Prostate gland (tissue), 2 donors: ENCODE results near the gene IRF4. TPM values are rescaled to one million over a fixed set of nuclear protein-coding genes. Genes with fewer than 3 reads are reported as not detected.

Source experiments
- DNase-seq: peaks from one replicate; pipeline ENCODE4 v3.0.0-alpha.2; 2019; ENCODE audit warnings: low spot score
- H3K27ac ChIP-seq, 2 donors: fragments of 200-600 bp; sonication (generic); 2 replicates each; pipeline ENCODE4 v1.5.1; 2017 to 2019
- H3K27me3 ChIP-seq: fragments of 200-600 bp; sonication (generic); replicated peaks from 2 replicates; pipeline ENCODE4 v1.5.1; 2019; ENCODE audit not compliant: insufficient read depth
- H3K36me3 ChIP-seq, 2 donors: fragments of 200-600 bp; sonication (generic); 1 replicate in 1 of 2; 2 replicates in 1 of 2; pipeline versions ENCODE4 v1.5.1 to v1.8.1; 2017 to 2019
- H3K4me1 ChIP-seq: fragments of 200-600 bp; sonication (generic); replicated peaks from 2 replicates; pipeline ENCODE4 v1.5.1; 2019
- H3K4me3 ChIP-seq, 2 donors: fragments of 200-600 bp; sonication (generic); 2 replicates each; pipeline ENCODE4 v1.5.1; 2017 to 2019
- H3K9me3 ChIP-seq: fragments of 200-600 bp; sonication (generic); 2 replicates; pipeline ENCODE4 v1.5.1; 2017
- POLR2A ChIP-seq: fragments of 450-650 bp; IDR thresholded peaks from one replicate; pipeline ENCODE4 v1.6.1; 2016; ENCODE audit warnings: antibody characterized with exemption, mild to moderate bottlenecking
- POLR2AphosphoS5 ChIP-seq: sonication (generic); formaldehyde crosslinking; IDR thresholded peaks from one replicate; pipeline ENCODE4 v1.6.1; 2017; ENCODE audit warnings: antibody characterized with exemption
- WGBS: methylation state at CpG from one replicate; pipeline ENCODE4 v1.1.5; 2018; 5-methylcytosine and 5-hydroxymethylcytosine counted together
- intact Hi-C: fragments of 100-400 bp; cut with DNase I; formaldehyde crosslinking; loops from one replicate; pipeline ENCODE4 v1.14.2; 2022
- total RNA-seq, 2 donors: library from RNA; depleted of rRNA; stranded (reverse); fragments of >200 nt; gene quantifications; one replicate each; pipeline ENCODE4 v1.1.0, GENCODE V29; 2016
- TF ChIP-seq, protein P1 (sequence below), 4 experiments: fragments of 200-600 bp in 2 of 4; fragments of 450-650 bp in 2 of 4; sonication (generic) in 2 of 4; IDR thresholded peaks; 1 replicate in 3 of 4; 2 replicates in 1 of 4; pipeline ENCODE4 v1.5.1; 2016 to 2019; ENCODE audit warnings: antibody characterized with exemption in 4 of 4, mild to moderate bottlenecking in 2 of 4, moderate library complexity in 2 of 4

Gene IRF4
- total RNA-seq, 2 donors from 2014 or later: 0.77 to 1.6 TPM

DNA sequence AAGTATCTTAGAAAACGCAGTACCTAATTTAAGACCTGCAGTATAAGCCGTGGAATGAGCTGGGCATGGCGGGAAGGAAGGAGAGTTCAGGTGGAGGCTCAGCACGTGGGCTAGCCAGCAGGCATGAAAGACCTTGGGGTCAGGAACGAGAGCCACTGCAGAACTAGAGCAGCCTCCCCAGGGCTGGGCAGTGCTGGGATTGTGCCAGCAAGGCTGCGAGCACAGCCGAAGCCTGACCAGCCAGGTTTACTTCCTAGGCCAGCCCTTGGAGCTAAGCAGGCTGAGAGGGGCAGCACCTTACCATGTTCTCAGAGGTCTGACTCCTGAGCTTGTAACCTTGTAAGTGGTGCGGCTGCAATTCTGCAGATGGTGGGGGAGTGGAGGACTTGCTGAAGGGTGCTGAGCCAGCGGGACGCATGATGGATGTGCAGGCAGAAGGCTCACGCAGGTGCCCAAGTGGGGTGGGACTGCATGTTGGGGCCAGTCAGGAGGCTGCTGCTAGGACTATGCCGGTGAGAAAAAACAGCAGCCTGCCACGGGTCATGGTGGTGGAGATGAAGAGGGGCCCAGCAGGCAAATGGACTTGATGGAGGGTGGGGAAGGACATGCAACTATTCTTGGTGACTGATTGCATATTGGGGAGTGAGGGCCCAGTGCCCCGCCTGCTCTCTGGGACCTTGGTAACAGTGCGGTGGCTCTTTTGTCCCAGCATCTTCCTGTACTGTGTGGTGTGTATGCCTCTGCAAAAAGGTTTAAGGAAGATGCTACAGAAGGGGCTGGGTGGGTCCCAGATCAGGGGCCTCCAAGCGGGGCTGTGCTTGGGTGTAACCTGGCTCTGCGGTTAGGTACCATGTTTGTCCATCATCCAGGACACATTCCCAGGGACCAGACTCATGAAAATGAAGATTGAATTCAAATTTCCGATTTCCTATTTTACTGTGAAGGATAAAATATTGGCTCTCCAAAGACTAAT is 37.6 kb upstream of the IRF4 start:
- 87% methylated on average over 18 of the region's 18 CpGs for WGBS
- no peaks in the 10 kb centered on the region for H3K9me3 ChIP-seq
- no peak overlapping the region for H3K27ac ChIP-seq
- peaks cover 5% of the 10 kb centered on the region for H3K4me1 ChIP-seq
- no peak for DNase-seq
- no peak overlapping the region for H3K4me3 ChIP-seq
- TF ChIP-seq POLR2AphosphoS5 (no peak), POLR2A (no peak)
- TF ChIP-seq, protein P1, sequence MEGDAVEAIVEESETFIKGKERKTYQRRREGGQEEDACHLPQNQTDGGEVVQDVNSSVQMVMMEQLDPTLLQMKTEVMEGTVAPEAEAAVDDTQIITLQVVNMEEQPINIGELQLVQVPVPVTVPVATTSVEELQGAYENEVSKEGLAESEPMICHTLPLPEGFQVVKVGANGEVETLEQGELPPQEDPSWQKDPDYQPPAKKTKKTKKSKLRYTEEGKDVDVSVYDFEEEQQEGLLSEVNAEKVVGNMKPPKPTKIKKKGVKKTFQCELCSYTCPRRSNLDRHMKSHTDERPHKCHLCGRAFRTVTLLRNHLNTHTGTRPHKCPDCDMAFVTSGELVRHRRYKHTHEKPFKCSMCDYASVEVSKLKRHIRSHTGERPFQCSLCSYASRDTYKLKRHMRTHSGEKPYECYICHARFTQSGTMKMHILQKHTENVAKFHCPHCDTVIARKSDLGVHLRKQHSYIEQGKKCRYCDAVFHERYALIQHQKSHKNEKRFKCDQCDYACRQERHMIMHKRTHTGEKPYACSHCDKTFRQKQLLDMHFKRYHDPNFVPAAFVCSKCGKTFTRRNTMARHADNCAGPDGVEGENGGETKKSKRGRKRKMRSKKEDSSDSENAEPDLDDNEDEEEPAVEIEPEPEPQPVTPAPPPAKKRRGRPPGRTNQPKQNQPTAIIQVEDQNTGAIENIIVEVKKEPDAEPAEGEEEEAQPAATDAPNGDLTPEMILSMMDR (IDR thresholded peaks at IDR 0.05): no peak
- intact Hi-C loops: no loop called here
- H3K27me3 ChIP-seq: no peaks in the 10 kb centered on the region
- H3K36me3 ChIP-seq: no peaks in the 10 kb centered on the region

DNA sequence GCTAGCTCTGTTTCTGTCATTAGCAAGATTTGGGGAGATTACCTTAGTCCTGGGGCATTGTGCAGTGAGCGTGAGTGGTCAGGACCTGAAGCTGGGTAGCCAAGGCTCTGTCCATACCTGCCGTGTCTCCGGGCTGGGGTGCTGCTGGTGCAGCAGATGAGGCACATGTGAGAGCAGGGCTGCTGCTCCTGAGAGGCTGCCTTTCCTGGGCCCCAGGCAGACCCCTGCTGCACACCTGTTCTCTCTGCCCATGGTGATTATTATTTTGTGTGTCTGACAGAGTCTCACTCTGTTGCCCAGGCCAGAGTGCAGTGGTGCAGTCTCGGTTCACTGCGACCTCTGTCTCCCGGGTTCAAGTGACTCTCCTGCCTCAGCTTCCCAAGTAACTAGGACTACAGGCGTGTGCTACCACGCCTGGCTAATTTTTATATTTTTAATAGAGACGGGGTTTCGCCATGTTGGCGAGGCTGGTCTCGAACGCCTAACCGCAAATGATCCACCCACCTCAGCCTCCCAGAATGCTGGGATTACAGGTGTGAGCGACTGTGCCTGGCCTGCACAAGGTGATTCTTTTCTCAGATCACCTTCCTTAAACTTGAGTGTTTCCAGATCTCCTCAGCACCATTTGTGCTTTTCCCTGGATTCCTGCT is 36.8 kb upstream of the IRF4 start:
- no peak for DNase-seq
- Histone ChIP-seq H3K36me3 (no peaks in the 10 kb centered on the region), H3K27ac (no peak overlapping the region), H3K9me3 (no peaks in the 10 kb centered on the region), H3K4me3 (no peak overlapping the region), H3K4me1 (peaks cover 5% of the 10 kb centered on the region), H3K27me3 (no peaks in the 10 kb centered on the region)
- 91% methylated on average over 15 of the region's 15 CpGs for WGBS
- TF ChIP-seq, protein P1 (IDR thresholded peaks at IDR 0.05): no peak
- TF ChIP-seq POLR2A (no peak), POLR2AphosphoS5 (no peak)
- intact Hi-C loops: no loop called here

DNA sequence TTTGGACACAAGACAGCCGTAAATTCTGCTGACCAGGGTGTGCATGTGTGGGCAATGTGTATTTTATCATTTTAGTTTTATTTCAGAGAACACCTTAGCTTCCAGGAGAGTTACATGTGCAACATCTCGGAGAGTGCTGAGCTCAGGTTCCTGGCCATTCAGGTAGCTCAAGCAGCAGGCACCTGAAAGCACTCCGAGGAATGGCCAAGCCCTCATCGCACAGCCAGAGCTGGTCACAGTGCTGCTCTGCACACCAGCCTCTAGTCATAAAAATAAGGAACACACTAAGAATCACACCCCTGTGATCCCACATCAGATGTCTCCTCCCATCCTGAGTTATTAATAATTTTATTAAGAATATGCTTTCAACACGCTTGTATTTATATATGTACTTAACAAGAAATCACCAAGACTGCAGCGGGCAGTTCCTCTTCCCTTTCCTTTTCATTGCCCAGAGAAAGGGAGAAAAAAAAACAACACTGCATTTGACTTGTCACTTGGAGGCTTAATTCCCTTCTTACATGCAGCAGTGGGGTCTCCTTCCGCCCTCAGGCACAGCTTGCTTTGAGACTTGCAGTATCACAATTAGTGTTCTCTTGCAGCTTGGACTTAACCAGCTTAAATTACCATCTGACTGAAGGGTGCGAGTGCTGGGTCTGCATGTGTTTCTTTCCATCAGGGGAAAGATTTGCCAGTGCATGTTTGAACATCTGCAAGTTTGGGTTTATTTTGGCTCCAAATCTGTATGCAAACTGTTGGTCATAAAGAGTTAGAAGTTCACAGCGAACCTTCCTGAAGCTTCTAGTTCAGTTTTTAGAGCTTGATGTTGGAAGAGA is 36.0 kb upstream of the IRF4 start:
- Histone ChIP-seq H3K36me3 (no peaks in the 10 kb centered on the region), H3K27me3 (no peaks in the 10 kb centered on the region), H3K4me3 (no peak overlapping the region), H3K4me1 (peaks cover 5% of the 10 kb centered on the region), H3K27ac (no peak overlapping the region), H3K9me3 (no peaks in the 10 kb centered on the region)
- peak; percentile 79 for TF ChIP-seq POLR2AphosphoS5
- no peak for TF ChIP-seq POLR2A
- no peak for DNase-seq
- WGBS: 68% methylated on average over 9 of the region's 9 CpGs
- intact Hi-C loops: no loop called here

DNA sequence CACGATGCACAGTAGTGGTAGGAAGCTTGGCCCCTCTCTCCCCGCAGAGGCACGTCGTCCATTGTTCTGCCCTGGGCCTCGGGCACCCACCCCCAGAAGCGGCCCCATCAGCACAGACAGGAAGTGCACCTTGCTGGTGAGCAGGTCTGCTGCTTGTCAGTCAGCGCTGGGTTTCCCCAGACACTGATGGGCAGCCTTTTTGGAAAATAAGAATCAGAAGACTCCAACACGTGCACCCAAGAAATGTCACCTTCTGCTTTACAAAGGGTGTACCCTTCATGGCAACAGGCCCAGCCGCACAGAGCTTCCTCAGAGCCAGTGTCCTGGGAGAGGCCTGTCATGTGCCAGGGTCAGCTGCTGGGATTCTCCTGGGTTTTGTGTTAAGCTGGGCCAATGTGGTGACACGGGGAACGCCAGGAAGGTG is 34.7 kb upstream of the IRF4 start:
- Histone ChIP-seq H3K36me3 (no peaks in the 10 kb centered on the region), H3K9me3 (no peaks in the 10 kb centered on the region), H3K27ac (no peak overlapping the region), H3K4me3 (no peak overlapping the region), H3K27me3 (no peaks in the 10 kb centered on the region), H3K4me1 (peaks cover 5% of the 10 kb centered on the region)
- intact Hi-C loops: no loop called here
- WGBS: 85% methylated on average over 11 of the region's 11 CpGs
- DNase-seq: no peak
- TF ChIP-seq POLR2AphosphoS5: no peak
- no peak for TF ChIP-seq POLR2A
- TF ChIP-seq, protein P1 (IDR thresholded peaks at IDR 0.05): no peak

DNA sequence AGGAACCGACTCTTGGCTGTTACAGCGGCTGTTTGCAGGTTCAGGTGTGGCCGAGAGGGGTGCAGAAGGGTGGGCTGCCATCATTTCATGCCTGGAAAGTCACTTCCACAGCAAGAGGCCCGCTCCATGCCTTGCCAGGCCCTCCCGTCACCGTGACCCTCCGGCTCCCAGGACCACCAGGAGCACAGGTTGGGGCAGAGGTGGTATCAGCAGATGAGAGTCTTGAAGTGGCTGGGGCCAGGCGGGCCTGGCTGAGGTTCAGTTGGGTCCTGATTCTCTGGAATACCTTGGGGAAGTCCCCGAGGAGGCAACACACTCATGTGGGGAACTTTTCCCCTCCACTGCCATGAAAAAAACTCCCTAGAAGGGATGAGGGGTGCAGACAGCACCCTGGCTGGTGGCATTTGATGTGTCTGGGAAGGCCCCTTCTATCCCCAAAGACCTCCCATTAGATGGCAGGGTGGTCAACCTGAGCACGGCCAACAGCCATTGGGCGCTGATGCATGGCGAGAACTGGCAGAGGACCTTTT is 34.2 kb upstream of the IRF4 start:
- 85% methylated on average over 12 of the region's 12 CpGs for WGBS
- Histone ChIP-seq H3K27ac (no peak overlapping the region), H3K4me1 (peaks cover 5% of the 10 kb centered on the region), H3K27me3 (no peaks in the 10 kb centered on the region), H3K4me3 (no peak overlapping the region), H3K9me3 (no peaks in the 10 kb centered on the region), H3K36me3 (no peaks in the 10 kb centered on the region)
- TF ChIP-seq POLR2AphosphoS5 (no peak), POLR2A (no peak)
- TF ChIP-seq, protein P1 (IDR thresholded peaks at IDR 0.05): no peak
- no peak for DNase-seq
- intact Hi-C loops: no loop called here
